OCI-M1 (cell line): ENCODE results near the gene PCA3.
A peak's percentile ranks its signal among the peaks of the same experiment; 100 is the strongest.

Experiments
- DNase-seq: peaks from one replicate; lab custom pipeline; 2025; lab: John Stamatoyannopoulos, UW

Gene PCA3

DNA sequence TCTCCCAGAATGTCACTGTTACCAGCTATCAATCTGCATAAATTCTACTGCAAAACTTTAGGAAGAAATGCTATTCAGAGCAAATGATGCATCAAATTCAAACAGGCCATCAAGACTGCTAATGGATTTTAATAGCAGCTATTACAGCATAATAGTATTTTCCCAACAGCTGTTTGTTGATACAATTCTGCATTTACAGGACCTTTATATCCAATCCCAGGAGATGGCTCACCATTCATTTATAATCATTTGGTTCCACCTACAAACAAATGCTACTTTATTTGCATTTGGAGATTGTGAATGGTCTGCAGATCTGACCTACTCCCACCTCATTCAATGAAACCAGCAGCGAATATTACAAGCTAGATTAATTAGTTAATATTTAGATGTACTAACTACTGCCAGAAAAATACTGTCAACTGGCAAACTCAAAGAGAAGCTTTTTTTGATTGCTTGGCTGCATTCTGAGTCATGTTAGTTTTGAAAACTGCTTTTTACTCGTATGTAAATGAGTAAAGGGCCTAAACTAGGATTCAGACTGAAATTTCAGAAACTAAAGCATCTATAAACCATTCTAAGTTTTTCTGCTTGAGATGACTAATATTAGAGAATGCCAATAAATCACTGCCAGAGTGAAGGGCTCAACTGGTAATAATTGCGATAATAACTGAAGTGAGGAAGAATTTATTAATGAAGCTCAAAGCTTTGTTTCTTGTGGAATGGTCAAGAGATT lies 7.1 kb upstream of the PCA3 start:
- DNase-seq, result no peak

GRCh38 chr9:76758476-76758875 lies 5.8 kb upstream of the PCA3 start:
- no peak for DNase-seq

GRCh38 chr9:76759732-76760131 lies 4.5 kb upstream of the PCA3 start:
- DNase-seq, result no peak

- DNase-seq, result peak; percentile 48
Observed at GRCh38 chr9:76761448-76761847, 2.8 kb upstream of the PCA3 start.

GRCh38 chr9:76766126-76766525 lies 1.9 kb downstream of the PCA3 start:
- no peak for DNase-seq

GRCh38 chr9:76772686-76773445 lies 8.6 kb downstream of the PCA3 start:
- DNase-seq, result no peak

DNA sequence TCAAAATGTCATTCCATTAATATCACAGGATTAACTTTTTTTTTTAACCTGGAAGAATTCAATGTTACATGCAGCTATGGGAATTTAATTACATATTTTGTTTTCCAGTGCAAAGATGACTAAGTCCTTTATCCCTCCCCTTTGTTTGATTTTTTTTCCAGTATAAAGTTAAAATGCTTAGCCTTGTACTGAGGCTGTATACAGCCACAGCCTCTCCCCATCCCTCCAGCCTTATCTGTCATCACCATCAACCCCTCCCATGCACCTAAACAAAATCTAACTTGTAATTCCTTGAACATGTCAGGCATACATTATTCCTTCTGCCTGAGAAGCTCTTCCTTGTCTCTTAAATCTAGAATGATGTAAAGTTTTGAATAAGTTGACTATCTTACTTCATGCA lies 20.6 kb downstream of the PCA3 start:
- no peak for DNase-seq

- DNase-seq, result no peak
Observed at GRCh38 chr9:76785501-76785900, 21.3 kb downstream of the PCA3 start.

DNA sequence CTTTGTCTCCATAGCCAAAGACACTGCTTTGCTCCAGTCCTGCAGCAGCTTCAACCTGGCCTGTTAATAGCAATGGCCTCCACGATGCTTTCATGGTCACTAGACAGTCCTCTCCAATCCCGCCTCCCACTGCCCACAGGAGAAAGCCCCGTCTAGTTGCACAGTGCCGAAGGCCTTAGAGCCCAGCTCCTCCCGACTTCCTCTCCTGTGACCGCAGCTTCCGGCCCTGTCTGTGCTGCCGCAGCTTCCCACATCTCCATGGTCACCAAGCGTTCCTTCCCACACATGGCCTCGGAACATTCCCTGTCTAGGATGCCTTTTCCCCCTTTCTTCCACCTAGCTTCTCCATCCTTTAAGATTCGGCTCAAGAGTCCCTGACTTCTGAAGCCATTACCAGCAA lies 23.4 kb downstream of the PCA3 start:
- no peak for DNase-seq

GRCh38 chr9:76789840-76790239 lies 25.6 kb downstream of the PCA3 start:
- DNase-seq, result no peak

DNA sequence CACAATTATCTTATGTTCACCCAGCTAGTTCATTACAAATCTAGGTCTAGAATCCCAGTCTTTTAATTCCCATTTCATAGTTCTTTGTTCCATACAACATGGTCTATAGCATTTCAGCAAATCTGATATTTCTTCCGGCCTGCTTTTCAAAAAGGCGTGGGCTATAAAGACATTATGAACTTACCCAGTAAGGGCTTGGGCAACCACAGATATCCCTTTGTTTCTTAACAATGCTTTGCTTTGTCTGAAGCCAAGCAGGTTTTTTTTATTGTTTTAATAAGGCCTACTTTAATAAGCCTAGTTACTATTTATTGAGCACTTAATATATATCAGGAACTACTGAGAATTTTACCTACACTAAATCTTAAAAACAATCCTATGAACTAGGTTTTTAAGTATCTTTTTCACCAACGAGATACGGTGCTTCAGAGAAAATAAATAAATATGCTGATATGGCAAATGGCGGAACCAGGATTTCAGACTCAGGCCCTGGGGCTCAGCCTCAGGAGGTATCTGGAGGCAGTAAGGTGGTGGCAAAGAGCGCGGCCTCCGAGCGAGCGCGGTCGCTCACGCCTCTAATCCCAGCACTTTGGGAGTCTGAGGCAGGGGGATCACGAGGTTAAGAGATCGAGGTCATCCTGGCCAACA lies 29.7 kb downstream of the PCA3 start:
- DNase-seq, result no peak

- no peak for DNase-seq
Observed at GRCh38 chr9:76796296-76796695, 32.1 kb downstream of the PCA3 start.

DNA sequence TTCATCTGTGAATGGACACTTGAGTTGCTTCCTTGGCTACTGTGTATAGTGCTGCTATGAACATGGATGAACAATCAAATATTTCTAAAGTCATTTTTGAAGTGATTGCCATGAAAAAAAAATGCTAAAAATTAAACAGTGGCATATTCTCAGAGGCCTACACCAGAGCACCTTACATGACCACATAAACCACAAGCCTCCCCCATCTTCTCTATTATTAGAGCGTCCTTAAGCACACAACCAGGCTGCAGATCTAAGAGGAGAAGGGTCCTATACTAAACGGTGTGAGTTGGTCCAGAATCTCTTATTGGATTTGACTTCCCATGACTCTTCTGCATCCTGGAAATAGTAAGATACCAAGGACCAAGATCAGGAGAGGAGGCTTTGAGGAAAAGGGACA lies 34.3 kb downstream of the PCA3 start:
- DNase-seq, result no peak

DNA sequence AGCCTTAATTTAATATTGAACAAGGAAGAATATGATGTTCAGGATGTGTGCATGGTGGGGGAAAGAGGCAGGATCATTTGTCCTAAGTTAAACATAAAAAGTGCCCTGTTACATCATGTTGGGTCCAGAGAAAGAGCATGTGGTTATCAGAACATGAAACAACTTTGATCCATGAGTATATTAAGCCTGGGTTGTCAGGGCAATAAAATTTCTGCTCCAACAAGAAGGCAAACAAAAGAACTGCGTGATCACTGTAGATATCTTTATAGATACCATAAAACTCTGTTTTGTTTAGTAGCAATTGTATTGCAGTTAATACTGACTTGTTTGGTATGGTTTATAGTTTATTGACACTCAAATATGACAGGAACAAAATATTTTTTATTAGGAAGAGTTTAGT lies 35.2 kb downstream of the PCA3 start:
- no peak for DNase-seq

- DNase-seq, result no peak
Observed at GRCh38 chr9:76800901-76801300, 36.7 kb downstream of the PCA3 start.

- no peak for DNase-seq
Observed at GRCh38 chr9:76803083-76803482, 38.8 kb downstream of the PCA3 start.

DNA sequence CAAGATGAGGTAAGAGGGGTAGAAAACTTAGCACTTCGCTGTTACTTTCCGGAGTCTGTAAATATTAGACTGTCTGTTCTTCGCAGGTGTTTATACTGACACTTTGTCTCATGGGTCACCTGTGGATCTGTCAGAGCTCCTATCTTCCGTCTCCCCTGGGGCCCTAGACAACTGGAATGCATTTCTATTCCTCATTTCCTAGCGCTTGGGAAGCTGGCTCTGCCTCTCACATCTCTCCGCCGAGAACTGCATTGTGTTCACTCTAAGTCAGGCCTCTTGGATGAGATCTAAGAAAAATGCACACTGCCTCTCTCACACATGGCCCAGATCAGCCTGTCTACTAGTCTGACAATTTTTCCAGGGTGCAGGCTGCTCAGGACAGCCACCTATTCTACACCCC lies 39.5 kb downstream of the PCA3 start:
- DNase-seq, result no peak

- no peak for DNase-seq
Observed at GRCh38 chr9:76808636-76809035, 44.4 kb downstream of the PCA3 start.

- peak; percentile 72 for DNase-seq
Observed at GRCh38 chr9:76810377-76810957, 46.2 kb downstream of the PCA3 start.

GRCh38 chr9:76812591-76812990 lies 48.4 kb downstream of the PCA3 start:
- no peak for DNase-seq

DNA sequence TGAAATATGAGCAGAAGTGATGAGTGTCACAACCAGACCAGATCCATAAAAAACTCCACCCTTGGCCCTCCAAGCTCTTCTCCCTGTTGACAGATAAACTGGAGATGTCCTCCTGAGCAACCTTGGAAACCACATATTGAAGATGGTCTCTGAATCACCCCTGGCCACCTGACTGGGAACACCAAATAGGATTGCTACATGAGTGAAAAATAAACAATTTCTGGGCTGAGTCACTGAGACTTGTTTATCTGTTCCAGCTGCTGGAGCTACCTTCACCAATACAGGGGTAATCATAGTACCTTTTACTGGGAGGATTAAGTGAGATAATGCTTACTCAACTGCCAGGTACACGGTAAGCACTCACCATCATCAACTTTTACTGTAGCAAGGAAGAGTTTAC lies 53.3 kb downstream of the PCA3 start:
- DNase-seq, result no peak

- peak; percentile 27 for DNase-seq
Observed at GRCh38 chr9:76818271-76818670, 54.0 kb downstream of the PCA3 start.

DNA sequence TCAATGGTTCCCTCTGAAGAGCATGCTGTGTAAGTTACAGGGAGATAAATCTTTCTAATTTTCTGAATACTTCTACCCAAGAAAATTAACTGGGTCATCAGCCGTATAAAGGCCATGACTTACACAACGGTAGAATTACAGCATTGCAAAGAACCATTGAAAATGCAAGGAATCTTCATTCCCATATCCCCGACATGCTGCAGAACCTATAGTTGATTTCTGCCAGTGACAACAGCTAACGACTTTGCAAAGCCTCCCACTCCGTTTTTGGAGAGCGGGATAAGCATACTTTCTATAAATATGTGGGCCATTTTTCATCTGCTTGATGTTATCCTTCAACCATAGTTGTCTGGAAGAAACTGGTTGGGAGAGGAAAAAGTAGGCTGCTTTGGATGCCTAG lies 56.2 kb downstream of the PCA3 start:
- DNase-seq, result no peak
